Upper lobe of right lung (tissue), 1 donor: ENCODE results near the gene RTN4IP1. TPM values are rescaled to one million over a fixed set of nuclear protein-coding genes. Genes with fewer than 3 reads are reported as not detected.
"Not testable (repeated sequence)": the region's sequence is repeated elsewhere in the genome, so short reads cannot be mapped to it uniquely, and the experiment has no call there.

Experiments
- ATAC-seq: fragments of 200-7000 bp; cut with Tn5 transposase; one replicate; pipeline ENCODE4 v1.9.1; 2020; ENCODE audit warnings: mild to moderate bottlenecking, moderate library complexity
- DNase-seq: peaks from one replicate; pipeline ENCODE4 v3.0.0-alpha.2; 2020
- H3K27ac ChIP-seq: fragments of 200-600 bp; one replicate; pipeline ENCODE4 v1.8.0; 2022
- H3K27me3 ChIP-seq: fragments of 200-600 bp; one replicate; pipeline ENCODE4 v1.8.0; 2022; ENCODE audit warnings: mild to moderate bottlenecking
- H3K36me3 ChIP-seq: fragments of 200-600 bp; one replicate; pipeline ENCODE4 v1.8.0; 2022
- H3K4me1 ChIP-seq: fragments of 200-600 bp; one replicate; pipeline ENCODE4 v1.8.0; 2022
- H3K4me3 ChIP-seq: fragments of 200-600 bp; one replicate; pipeline ENCODE4 v1.8.0; 2022; ENCODE audit warnings: mild to moderate bottlenecking
- H3K9me3 ChIP-seq: fragments of 200-600 bp; one replicate; pipeline ENCODE4 v1.8.0; 2022
- intact Hi-C: fragments of 100-400 bp; cut with DNase I; formaldehyde crosslinking; loops from one replicate; pipeline ENCODE4 v1.11.0; 2022
- total RNA-seq: library from RNA; stranded (reverse); fragmentation: NEBNext Ultra II Directional; extraction: Animal tissue kit (Norgen Biotek cat#: 25700); gene quantifications from one replicate; pipeline ENCODE4 v1.2.1, GENCODE V29; 2021
- TF ChIP-seq, protein P1 (sequence below): fragments of 200-600 bp; IDR thresholded peaks from one replicate; pipeline ENCODE4 v1.8.0; 2022; ENCODE audit warnings: antibody characterized with exemption
- donor health status: DM: no; HTN: yes; CAD: no; lungs with severe emphysema.

RTN4IP1 gene
- total RNA-seq, 1 donor from 2014 or later, result 3.2 TPM

DNA sequence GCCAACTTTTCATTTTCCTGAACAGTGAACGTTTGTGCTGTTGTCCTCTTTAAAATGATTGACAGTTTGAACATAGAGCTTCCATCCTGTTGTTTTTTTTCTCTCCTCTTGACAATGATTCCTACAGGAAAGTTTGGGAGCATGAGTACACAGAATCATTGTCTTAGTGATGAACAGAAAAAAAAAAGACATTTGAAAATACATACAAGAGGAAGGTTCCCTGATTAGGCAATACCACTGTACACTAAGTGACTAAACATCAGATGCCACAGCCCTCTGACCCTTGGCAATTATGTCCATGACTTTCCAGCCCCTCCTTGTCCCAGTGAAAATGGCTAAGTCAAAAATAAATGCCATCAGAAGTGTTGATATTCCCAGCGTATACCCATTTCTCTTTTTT lies 71.5 kb downstream of the RTN4IP1 start:
- Histone ChIP-seq H3K27ac (no peak overlapping the region), H3K36me3 (peaks cover 59% of the 10 kb centered on the region), H3K9me3 (no peaks in the 10 kb centered on the region), H3K27me3 (no peaks in the 10 kb centered on the region), H3K4me3 (no peak overlapping the region), H3K4me1 (no peaks in the 10 kb centered on the region)
- intact Hi-C loops, result no loop called here
- ATAC-seq (peak; percentile 25), DNase-seq (no peak)
- TF ChIP-seq, protein P1, sequence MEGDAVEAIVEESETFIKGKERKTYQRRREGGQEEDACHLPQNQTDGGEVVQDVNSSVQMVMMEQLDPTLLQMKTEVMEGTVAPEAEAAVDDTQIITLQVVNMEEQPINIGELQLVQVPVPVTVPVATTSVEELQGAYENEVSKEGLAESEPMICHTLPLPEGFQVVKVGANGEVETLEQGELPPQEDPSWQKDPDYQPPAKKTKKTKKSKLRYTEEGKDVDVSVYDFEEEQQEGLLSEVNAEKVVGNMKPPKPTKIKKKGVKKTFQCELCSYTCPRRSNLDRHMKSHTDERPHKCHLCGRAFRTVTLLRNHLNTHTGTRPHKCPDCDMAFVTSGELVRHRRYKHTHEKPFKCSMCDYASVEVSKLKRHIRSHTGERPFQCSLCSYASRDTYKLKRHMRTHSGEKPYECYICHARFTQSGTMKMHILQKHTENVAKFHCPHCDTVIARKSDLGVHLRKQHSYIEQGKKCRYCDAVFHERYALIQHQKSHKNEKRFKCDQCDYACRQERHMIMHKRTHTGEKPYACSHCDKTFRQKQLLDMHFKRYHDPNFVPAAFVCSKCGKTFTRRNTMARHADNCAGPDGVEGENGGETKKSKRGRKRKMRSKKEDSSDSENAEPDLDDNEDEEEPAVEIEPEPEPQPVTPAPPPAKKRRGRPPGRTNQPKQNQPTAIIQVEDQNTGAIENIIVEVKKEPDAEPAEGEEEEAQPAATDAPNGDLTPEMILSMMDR, result no peak

DNA sequence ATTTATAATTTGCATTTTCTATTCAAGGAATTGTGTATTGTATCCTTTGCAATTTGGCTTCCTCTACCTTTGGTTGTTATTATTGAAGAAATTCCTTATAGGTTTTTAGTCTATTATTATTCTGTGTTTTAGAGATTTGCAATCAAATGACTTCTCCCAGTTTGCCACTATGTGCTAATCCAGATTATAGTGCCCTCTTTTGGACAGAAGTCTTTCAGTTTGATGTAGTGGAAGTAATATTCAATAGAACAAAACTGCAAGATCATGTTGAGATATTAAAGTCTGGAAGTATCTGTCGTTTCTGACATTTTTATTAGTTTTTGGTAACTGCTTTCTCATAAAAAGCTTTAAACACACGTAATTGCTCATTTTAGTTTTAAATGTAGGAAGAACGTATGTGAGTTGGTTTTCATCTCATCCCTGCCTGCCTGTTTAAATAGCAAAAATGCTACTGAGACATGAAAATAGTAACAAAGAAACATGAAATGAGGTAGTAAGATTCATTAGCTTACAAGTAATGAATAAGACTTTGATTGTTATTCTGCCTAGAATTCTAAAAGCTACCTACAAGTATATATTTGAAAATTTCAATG lies 72.8 kb downstream of the RTN4IP1 start:
- H3K27me3 ChIP-seq, result no peaks in the 10 kb centered on the region
- H3K27ac ChIP-seq, result no peak overlapping the region
- TF ChIP-seq, protein P1, result peak; percentile 30
- H3K4me1 ChIP-seq, result no peaks in the 10 kb centered on the region
- DNase-seq (no peak), ATAC-seq (no peak)
- no peak overlapping the region for H3K4me3 ChIP-seq
- intact Hi-C loops, result no loop called here
- H3K9me3 ChIP-seq, result no peaks in the 10 kb centered on the region
- H3K36me3 ChIP-seq, result peaks cover 53% of the 10 kb centered on the region

GRCh38 chr6:106555767-106556166 lies 73.5 kb downstream of the RTN4IP1 start:
- Histone ChIP-seq H3K4me1 (no peaks in the 10 kb centered on the region), H3K36me3 (peaks cover 46% of the 10 kb centered on the region), H3K27me3 (no peaks in the 10 kb centered on the region), H3K9me3 (no peaks in the 10 kb centered on the region), H3K27ac (no peak overlapping the region), H3K4me3 (no peak overlapping the region)
- TF ChIP-seq, protein P1, result no peak
- no peak for DNase-seq
- ATAC-seq, result no peak
- intact Hi-C loops, result no loop called here

DNA sequence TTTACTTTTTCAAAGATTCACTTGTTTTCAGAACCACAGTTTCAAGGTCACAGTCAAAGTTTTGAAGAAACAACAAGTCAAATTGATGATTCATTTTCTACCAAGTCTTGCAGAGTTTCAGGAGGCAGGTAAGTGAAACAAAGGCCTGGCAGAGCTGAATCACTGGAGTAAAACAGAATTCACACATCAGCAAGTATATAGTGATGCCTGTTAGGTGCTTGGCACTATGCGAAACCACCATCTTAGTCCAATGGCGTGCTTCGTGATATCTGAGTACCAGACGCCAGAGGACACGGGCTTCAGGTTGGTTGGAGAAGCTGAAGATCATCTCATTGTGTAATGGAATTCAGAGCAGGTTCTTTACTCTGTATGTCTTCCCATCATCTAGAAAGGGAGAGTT lies 75.9 kb downstream of the RTN4IP1 start:
- no peak for ATAC-seq
- H3K9me3 ChIP-seq, result no peaks in the 10 kb centered on the region
- TF ChIP-seq, protein P1, result no peak
- intact Hi-C loops, result no loop called here
- H3K27me3 ChIP-seq, result no peaks in the 10 kb centered on the region
- no peak overlapping the region for H3K27ac ChIP-seq
- peaks cover 26% of the 10 kb centered on the region for H3K36me3 ChIP-seq
- H3K4me1 ChIP-seq, result no peaks in the 10 kb centered on the region
- DNase-seq, result no peak
- H3K4me3 ChIP-seq, result no peak overlapping the region

GRCh38 chr6:106551155-106551554 lies 78.1 kb downstream of the RTN4IP1 start:
- TF ChIP-seq, protein P1, result no peak
- H3K27me3 ChIP-seq, result no peaks in the 10 kb centered on the region
- no peak for DNase-seq
- intact Hi-C loops, result no loop called here
- ATAC-seq, result no peak
- peaks cover 19% of the 10 kb centered on the region for H3K36me3 ChIP-seq
- no peak overlapping the region for H3K27ac ChIP-seq
- H3K4me1 ChIP-seq, result peaks cover 10% of the 10 kb centered on the region
- H3K9me3 ChIP-seq, result no peaks in the 10 kb centered on the region
- H3K4me3 ChIP-seq, result no peak overlapping the region

GRCh38 chr6:106549521-106549920 lies 79.8 kb downstream of the RTN4IP1 start:
- TF ChIP-seq, protein P1, result no peak
- Histone ChIP-seq H3K36me3 (peaks cover 20% of the 10 kb centered on the region), H3K4me3 (no peak overlapping the region), H3K9me3 (no peaks in the 10 kb centered on the region), H3K27ac (no peak overlapping the region), H3K4me1 (peaks cover 13% of the 10 kb centered on the region), H3K27me3 (no peaks in the 10 kb centered on the region)
- no peak for ATAC-seq
- intact Hi-C loops, result no loop called here
- DNase-seq, result no peak

- ATAC-seq, intact Hi-C loops, H3K4me3 ChIP-seq, H3K9me3 ChIP-seq, H3K27ac ChIP-seq, DNase-seq, H3K27me3 ChIP-seq: not testable (repeated sequence)
- Histone ChIP-seq H3K4me1 (peaks cover 13% of the 10 kb centered on the region), H3K36me3 (peaks cover 20% of the 10 kb centered on the region)
Measured at GRCh38 chr6:106548926-106549455, 80.3 kb downstream of the RTN4IP1 start.
